ENCODE data around the gene HOXB8. TPM values are rescaled to one million over a fixed set of nuclear protein-coding genes. Genes with fewer than 3 reads are reported as not detected.

HOXB8 gene
- total and polyA plus RNA-seq, 10 of the 15 experiments (the other 5 are each of a cell fraction or from before 2014, with no cell fraction given), result 0.21 TPM; not detected in 9

DNA sequence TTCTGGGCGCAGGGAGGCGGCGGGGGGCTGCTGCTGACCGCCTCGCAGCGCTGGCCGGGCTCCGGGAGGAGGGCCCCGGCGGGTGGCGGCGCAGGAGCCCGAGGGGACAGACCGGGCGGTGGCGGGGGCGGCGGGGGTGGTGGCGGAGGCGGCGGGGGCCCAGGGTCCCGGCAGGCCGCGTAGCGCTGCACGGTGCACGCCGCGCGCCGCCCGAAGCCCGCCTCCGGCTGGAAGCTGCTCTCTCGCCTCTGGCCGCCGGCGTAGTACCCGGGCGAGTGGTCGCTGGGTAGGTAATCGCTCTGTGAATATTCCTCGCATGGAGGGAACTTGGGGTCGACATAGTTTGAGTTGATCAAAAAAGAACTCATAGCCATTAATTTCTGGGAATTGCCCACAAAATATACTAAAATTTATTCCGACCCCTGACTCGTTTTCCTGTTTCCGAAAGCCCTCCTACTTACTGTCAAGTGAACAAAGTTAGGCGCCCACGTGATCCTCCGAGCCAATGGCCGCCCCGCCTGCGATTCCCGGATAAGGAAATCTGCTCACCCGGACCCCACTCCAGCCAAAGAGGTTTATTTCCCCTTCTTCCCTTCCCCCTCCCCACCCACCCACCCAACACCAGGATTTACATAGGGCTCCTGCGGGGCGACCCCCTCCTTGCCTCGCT lies 37.0 kb downstream of the HOXB8 start, which contains the start of gene HOXB4 (continued):
- TF ChIP-seq, protein P1, sequence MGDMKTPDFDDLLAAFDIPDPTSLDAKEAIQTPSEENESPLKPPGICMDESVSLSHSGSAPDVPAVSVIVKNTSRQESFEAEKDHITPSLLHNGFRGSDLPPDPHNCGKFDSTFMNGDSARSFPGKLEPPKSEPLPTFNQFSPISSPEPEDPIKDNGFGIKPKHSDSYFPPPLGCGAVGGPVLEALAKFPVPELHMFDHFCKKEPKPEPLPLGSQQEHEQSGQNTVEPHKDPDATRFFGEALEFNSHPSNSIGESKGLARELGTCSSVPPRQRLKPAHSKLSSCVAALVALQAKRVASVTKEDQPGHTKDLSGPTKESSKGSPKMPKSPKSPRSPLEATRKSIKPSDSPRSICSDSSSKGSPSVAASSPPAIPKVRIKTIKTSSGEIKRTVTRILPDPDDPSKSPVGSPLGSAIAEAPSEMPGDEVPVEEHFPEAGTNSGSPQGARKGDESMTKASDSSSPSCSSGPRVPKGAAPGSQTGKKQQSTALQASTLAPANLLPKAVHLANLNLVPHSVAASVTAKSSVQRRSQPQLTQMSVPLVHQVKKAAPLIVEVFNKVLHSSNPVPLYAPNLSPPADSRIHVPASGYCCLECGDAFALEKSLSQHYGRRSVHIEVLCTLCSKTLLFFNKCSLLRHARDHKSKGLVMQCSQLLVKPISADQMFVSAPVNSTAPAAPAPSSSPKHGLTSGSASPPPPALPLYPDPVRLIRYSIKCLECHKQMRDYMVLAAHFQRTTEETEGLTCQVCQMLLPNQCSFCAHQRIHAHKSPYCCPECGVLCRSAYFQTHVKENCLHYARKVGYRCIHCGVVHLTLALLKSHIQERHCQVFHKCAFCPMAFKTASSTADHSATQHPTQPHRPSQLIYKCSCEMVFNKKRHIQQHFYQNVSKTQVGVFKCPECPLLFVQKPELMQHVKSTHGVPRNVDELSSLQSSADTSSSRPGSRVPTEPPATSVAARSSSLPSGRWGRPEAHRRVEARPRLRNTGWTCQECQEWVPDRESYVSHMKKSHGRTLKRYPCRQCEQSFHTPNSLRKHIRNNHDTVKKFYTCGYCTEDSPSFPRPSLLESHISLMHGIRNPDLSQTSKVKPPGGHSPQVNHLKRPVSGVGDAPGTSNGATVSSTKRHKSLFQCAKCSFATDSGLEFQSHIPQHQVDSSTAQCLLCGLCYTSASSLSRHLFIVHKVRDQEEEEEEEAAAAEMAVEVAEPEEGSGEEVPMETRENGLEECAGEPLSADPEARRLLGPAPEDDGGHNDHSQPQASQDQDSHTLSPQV (IDR thresholded peaks at IDR 0.05), result no peak
- peak; percentile 96 for TF ChIP-seq RAD51 (IDR thresholded peaks at IDR 0.05)
- TF ChIP-seq POLR2AphosphoS5 (IDR thresholded peaks at IDR 0.05; ENCODE audit: low read length), result no peak; the same call in 1 of the 2 replicates
- no peak for TF ChIP-seq WRNIP1 (IDR thresholded peaks at IDR 0.05; ENCODE audit: borderline replicate concordance, low read depth, low read length)
- TF ChIP-seq BACH1 (IDR thresholded peaks at IDR 0.05; ENCODE audit: borderline replicate concordance), result no peak
- TF ChIP-seq CREB1 (IDR thresholded peaks at IDR 0.05; ENCODE audit: low read depth), result 0 out of 2 replicates have a peak, but pooled peaks have one; percentile 21
- TF ChIP-seq CEBPB (IDR thresholded peaks at IDR 0.05; ENCODE audit: borderline replicate concordance in 1 of 2, low read depth in 2 of 2, low read length in 2 of 2), result no peak
- peak; percentile 63; the same call in 1 of the 2 replicates for TF ChIP-seq ATF3 (IDR thresholded peaks at IDR 0.05; ENCODE audit: borderline replicate concordance, extremely low read depth, low read depth, low read length)
- no peak for TF ChIP-seq STAT3 (IDR thresholded peaks at IDR 0.05; ENCODE audit: low read depth, low read length)
- TF ChIP-seq PML (IDR thresholded peaks at IDR 0.05; ENCODE audit: low read length), result no peak
- TF ChIP-seq KDM1A (IDR thresholded peaks at IDR 0.05; ENCODE audit: borderline replicate concordance), result no peak
- TF ChIP-seq, protein P2, sequence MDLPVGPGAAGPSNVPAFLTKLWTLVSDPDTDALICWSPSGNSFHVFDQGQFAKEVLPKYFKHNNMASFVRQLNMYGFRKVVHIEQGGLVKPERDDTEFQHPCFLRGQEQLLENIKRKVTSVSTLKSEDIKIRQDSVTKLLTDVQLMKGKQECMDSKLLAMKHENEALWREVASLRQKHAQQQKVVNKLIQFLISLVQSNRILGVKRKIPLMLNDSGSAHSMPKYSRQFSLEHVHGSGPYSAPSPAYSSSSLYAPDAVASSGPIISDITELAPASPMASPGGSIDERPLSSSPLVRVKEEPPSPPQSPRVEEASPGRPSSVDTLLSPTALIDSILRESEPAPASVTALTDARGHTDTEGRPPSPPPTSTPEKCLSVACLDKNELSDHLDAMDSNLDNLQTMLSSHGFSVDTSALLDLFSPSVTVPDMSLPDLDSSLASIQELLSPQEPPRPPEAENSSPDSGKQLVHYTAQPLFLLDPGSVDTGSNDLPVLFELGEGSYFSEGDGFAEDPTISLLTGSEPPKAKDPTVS (IDR thresholded peaks at IDR 0.05; ENCODE audit: low read depth, low read length), result no peak
- peak; percentile 84 for TF ChIP-seq USF2 (IDR thresholded peaks at IDR 0.05; ENCODE audit: borderline replicate concordance, low read depth, low read length)
- TF ChIP-seq MAX (IDR thresholded peaks at IDR 0.05; ENCODE audit: low read depth, low read length), result peak; percentile 73; the same call in 1 of the 2 replicates
- TF ChIP-seq RB1 (IDR thresholded peaks at IDR 0.05; ENCODE audit: borderline replicate concordance), result no peak
- TF ChIP-seq MTA3 (IDR thresholded peaks at IDR 0.05; ENCODE audit: borderline replicate concordance, low read length), result no peak
- TF ChIP-seq EP300 (IDR thresholded peaks at IDR 0.05; ENCODE audit: borderline replicate concordance in 1 of 2, control insufficient read depth in 1 of 2, low read depth in 2 of 2, low read length in 2 of 2), result no peak
- no peak for TF ChIP-seq SIX5 (IDR thresholded peaks at IDR 0.05; ENCODE audit: low read depth, low read length, severe bottlenecking)
- peak; percentile 56; the same call in 1 of the 2 replicates for TF ChIP-seq TAF1 (IDR thresholded peaks at IDR 0.05; ENCODE audit: borderline replicate concordance, low read depth, low read length)
- TF ChIP-seq TCF3 (IDR thresholded peaks at IDR 0.05; ENCODE audit: borderline replicate concordance, insufficient read depth, low read depth, low read length), result no peak
- no peak for TF ChIP-seq JUND (IDR thresholded peaks at IDR 0.05; ENCODE audit: low read depth, low read length)
- TF ChIP-seq YY1 (IDR thresholded peaks at IDR 0.05; ENCODE audit: low read depth, low read length), result peak; percentile 82
- no peak for TF ChIP-seq GABPA (IDR thresholded peaks at IDR 0.05; ENCODE audit: low read depth)
